ENCODE data around the gene KREMEN2. TPM values are rescaled to one million over a fixed set of nuclear protein-coding genes. Genes with fewer than 3 reads are reported as not detected.
"Not testable (repeated sequence)": the region's sequence is repeated elsewhere in the genome, so short reads cannot be mapped to it uniquely, and the experiment has no call there.

Gene KREMEN2
- total RNA-seq, 1 donor from 2014 or later: 5.6 TPM

GRCh38 chr16:2939968-2940367 lies 24.1 kb upstream of the KREMEN2 start:
- no peak for DNase-seq

- no peak for DNase-seq
Measured at GRCh38 chr16:2942045-2942444, 22.0 kb upstream of the KREMEN2 start.

GRCh38 chr16:2943716-2944115 lies 20.4 kb upstream of the KREMEN2 start:
- not testable (repeated sequence) for DNase-seq

- no peak for DNase-seq
Measured at GRCh38 chr16:2946649-2947048, 17.4 kb upstream of the KREMEN2 start.

GRCh38 chr16:2948807-2949704 lies 15.0 kb upstream of the KREMEN2 start:
- no peak for DNase-seq

GRCh38 chr16:2949705-2950352 lies 14.2 kb upstream of the KREMEN2 start:
- no peak for DNase-seq

GRCh38 chr16:2950353-2950724 lies 13.7 kb upstream of the KREMEN2 start:
- DNase-seq: no peak

- no peak for DNase-seq
Measured at GRCh38 chr16:2950773-2951172, 13.3 kb upstream of the KREMEN2 start.

GRCh38 chr16:2952679-2953078 lies 11.4 kb upstream of the KREMEN2 start:
- no peak for DNase-seq

- no peak for DNase-seq
Measured at GRCh38 chr16:2953706-2954627, 10.1 kb upstream of the KREMEN2 start.

- DNase-seq: no peak
Measured at GRCh38 chr16:2954656-2955381, 9.3 kb upstream of the KREMEN2 start.

GRCh38 chr16:2955438-2955778 lies 8.7 kb upstream of the KREMEN2 start:
- no peak for DNase-seq

GRCh38 chr16:2955779-2956578 lies 8.1 kb upstream of the KREMEN2 start:
- DNase-seq: no peak

GRCh38 chr16:2956579-2956956 lies 7.5 kb upstream of the KREMEN2 start:
- no peak for DNase-seq

GRCh38 chr16:2959206-2959605 lies 4.9 kb upstream of the KREMEN2 start:
- no peak for DNase-seq

GRCh38 chr16:2960183-2961010 lies 3.7 kb upstream of the KREMEN2 start:
- no peak for DNase-seq

- no peak for DNase-seq
Measured at GRCh38 chr16:2962334-2963073, 1.6 kb upstream of the KREMEN2 start.

GRCh38 chr16:2963074-2963722 lies 877 bp upstream of the KREMEN2 start:
- peak; percentile 73 for DNase-seq
